Measurements from ENCODE around the gene FAM151B.
A peak's percentile ranks its signal among the peaks of the same experiment; 100 is the strongest.
"Not testable (repeated sequence)": the region's sequence is repeated elsewhere in the genome, so short reads cannot be mapped to it uniquely, and the experiment has no call there.

The FAM151B gene

GRCh38 chr5:80569961-80570786 is 82.3 kb downstream of the FAM151B start, which contains the start of gene ANKRD34B:
TSS of gene ANKRD34B (minus strand) at chr5:80570280. CDS start at chr5:80560019, 10,261 bp downstream.
- TF ChIP-seq, protein P1, sequence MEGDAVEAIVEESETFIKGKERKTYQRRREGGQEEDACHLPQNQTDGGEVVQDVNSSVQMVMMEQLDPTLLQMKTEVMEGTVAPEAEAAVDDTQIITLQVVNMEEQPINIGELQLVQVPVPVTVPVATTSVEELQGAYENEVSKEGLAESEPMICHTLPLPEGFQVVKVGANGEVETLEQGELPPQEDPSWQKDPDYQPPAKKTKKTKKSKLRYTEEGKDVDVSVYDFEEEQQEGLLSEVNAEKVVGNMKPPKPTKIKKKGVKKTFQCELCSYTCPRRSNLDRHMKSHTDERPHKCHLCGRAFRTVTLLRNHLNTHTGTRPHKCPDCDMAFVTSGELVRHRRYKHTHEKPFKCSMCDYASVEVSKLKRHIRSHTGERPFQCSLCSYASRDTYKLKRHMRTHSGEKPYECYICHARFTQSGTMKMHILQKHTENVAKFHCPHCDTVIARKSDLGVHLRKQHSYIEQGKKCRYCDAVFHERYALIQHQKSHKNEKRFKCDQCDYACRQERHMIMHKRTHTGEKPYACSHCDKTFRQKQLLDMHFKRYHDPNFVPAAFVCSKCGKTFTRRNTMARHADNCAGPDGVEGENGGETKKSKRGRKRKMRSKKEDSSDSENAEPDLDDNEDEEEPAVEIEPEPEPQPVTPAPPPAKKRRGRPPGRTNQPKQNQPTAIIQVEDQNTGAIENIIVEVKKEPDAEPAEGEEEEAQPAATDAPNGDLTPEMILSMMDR (IDR thresholded peaks at IDR 0.05; ENCODE audit: low read depth, low read length): no peak
- peak within 1 kb of the TSS; percentile 19; the same call in 1 of the 2 replicates for H3K4me3 ChIP-seq (ENCODE audit: low read depth, low read length)

- no peak overlapping the region for H3K4me3 ChIP-seq (ENCODE audit: low read depth, low read length)
- TF ChIP-seq, protein P1 (IDR thresholded peaks at IDR 0.05; ENCODE audit: low read depth, low read length): no peak
Measured at GRCh38 chr5:80573062-80573461, 85.2 kb downstream of the FAM151B start.

GRCh38 chr5:80576383-80576782 is 88.5 kb downstream of the FAM151B start:
- H3K4me3 ChIP-seq (ENCODE audit: low read depth, low read length): no peak overlapping the region
- TF ChIP-seq, protein P1 (IDR thresholded peaks at IDR 0.05; ENCODE audit: low read depth, low read length): no peak

- TF ChIP-seq, protein P1 (IDR thresholded peaks at IDR 0.05; ENCODE audit: low read depth, low read length): no peak
- H3K4me3 ChIP-seq (ENCODE audit: low read depth, low read length): no peak overlapping the region
Measured at GRCh38 chr5:80577707-80578106, 89.8 kb downstream of the FAM151B start.

DNA sequence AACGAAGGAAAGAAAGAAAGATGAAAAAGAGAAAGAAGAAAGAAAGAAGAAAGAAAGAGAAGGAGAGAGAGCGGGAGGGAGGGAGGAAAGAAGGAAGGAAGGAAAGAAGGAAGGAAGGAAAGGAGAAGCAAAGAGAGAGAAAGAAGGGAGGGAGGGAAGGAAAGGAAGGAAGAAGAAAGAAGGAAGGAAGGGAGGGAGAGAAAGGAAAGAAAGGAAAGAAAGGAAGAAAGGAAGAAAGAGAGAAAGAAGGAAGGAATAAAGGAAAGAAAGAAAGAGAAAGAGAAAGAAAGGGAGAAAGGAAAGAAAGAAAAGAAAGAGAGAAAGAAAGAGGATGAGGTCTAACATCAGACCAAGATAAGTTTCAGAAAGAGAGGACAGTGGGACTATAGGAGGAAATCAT is 91.2 kb downstream of the FAM151B start:
- TF ChIP-seq, protein P1 (IDR thresholded peaks at IDR 0.05; ENCODE audit: low read depth, low read length): no peak
- H3K4me3 ChIP-seq (ENCODE audit: low read depth, low read length): no peak overlapping the region

DNA sequence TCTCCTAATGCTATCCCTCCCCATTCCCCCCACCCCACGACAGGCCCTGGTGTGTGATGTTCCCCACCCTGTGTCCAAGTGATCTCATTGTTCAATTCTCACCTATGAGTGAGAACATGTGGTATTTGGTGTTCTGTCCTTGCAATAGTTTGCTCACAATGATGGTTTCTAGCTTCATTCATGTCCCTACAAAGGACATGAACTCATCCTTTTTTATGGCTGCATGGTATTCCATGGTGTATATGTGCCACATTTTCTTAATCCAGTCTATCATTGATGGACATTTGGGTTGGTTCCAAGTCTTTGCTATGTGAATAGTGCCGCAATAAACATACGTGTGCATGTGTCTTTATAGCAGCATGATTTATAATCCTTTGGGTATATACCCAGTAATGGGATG is 92.4 kb downstream of the FAM151B start:
- H3K4me3 ChIP-seq (ENCODE audit: low read depth, low read length): not testable (repeated sequence)

- H3K4me3 ChIP-seq (ENCODE audit: low read depth, low read length): no peak overlapping the region
- TF ChIP-seq, protein P1 (IDR thresholded peaks at IDR 0.05; ENCODE audit: low read depth, low read length): no peak
Measured at GRCh38 chr5:80584770-80585169, 96.9 kb downstream of the FAM151B start.
